Medulla oblongata (tissue), 1 donor: ENCODE results near the gene BRIP1.
"Not testable (repeated sequence)": the region's sequence is repeated elsewhere in the genome, so short reads cannot be mapped to it uniquely, and the experiment has no call there.

ENCODE experiments used
- DNase-seq: peaks from one replicate; pipeline ENCODE4 v3.0.0-alpha.2; 2015; ENCODE audit errors: extremely low spot score

The BRIP1 gene

DNA sequence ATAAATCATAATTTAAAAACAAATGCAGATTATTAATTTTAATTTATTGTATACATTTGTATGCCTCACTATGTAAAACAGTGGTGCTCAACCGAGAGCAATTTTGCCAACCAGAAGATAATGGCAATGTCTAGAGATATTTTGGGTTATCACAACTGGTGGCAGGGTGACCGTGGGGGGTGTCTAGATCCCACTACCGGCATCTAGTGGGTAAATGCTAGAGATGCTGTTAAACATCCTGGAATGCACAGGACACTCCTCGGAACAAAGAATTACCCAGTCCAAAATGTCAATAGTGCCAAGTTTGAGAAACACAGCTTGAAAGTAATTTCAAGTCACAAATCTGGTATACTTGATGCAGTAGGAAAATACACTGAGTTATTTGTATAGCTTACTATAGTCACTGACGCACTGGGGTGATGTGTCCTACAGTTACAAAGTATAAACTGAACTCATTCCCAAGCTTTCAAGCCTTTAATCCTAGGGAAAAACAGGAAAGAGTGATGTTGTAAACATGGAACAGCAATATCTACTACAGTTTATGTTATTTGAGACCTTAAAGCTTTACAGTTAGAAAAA, 133.5 kb downstream of the BRIP1 start:
- DNase-seq: no peak

DNA sequence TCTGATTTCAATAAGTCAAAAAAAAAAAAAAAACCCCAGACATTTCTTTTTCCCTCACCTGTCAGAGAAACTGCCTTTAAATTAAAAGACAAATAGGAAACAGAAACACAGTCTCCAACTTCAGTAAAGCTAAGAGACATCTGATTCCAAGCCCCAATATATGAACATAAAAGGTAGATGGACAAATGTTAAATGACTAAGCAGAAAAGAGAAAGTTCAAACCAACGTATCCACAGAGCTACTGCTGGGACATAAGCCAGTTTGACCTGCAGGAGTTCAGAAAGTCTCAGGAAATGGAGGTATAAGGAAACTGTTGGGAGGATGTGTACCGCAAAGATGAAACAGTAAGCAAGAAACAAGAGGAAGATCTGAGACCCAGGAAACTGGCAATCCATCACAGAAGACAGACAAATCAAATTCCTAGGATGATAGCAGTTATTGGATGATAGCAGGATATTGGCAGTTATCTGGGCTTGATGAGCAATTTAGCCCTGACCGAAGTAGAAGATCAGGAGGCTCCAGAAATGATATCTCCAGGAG, 135.0 kb downstream of the BRIP1 start:
- no peak for DNase-seq

DNA sequence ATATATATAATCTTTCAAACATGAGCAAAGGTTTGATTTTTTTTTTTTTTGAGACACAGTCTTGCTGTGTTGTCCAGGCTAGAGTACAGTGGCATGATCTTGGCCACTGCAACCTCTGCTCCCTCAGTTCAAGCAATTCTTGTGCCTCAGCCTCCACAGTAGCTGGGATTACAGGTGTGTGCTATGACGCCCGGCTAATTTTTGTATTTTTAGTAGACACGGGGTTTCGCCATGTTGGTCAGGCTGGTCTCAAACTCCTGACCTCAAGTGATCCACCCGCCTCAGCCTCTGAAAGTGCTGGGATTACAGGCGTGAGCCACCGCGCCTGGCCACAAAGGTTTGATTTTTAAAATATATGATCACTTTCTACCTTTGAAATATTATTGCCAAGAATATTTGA, 135.5 kb downstream of the BRIP1 start:
- DNase-seq: not testable (repeated sequence)

DNA sequence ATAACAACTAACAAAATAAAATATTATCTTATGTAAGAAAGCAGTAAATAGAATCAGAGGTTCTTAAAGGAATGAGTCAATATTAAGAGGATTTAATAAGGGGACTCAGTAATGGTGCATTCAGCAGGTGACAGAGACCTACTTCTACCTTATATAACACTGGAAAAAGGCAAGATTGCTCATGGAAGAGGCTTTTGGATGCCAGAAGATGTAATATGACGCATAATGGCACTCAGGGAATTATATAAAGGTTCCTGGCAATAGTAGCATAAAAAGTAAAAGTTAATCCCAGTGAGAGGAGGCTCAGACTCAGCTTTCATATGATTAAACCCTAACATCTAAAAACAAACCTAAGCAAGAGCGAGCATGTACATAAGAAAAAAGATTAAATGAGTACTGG, 136.4 kb downstream of the BRIP1 start:
- DNase-seq: no peak

DNA sequence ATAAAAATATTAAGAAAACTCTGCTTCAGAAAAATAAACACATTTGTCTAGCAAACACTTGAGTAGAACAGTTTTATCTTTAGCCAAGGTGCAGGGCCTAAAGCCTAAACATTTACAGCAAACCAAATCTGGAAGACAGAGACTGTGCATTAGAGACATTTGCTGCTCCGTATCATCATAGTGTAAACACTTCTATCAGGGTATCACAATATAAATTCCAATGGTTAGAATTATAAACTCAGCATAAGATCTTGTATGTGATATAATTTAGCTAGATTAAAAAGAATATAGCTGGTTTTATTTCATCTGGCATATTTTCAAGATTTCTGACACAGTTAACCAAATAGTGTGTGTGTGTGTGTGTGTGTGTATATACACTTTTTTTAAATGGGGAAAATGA, 138.6 kb downstream of the BRIP1 start:
- no peak for DNase-seq

DNA sequence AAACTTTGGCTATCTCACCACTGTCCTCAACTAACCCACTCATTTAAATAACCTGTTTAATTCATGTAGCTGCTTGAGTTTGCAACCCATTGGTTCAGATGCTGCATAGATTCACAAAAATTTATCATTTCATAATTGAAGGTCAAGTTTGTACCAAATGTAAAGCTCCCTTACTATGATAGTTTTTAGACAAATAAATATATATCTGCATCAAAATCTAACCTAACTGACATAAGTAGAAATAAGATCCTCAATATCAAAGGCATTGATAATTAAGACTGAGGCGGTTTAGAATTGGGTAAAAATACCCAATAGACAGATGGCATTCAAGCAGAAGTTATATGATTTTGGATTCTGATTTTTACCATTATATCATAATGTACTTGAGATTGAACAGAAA, 139.4 kb downstream of the BRIP1 start:
- DNase-seq: no peak

DNA sequence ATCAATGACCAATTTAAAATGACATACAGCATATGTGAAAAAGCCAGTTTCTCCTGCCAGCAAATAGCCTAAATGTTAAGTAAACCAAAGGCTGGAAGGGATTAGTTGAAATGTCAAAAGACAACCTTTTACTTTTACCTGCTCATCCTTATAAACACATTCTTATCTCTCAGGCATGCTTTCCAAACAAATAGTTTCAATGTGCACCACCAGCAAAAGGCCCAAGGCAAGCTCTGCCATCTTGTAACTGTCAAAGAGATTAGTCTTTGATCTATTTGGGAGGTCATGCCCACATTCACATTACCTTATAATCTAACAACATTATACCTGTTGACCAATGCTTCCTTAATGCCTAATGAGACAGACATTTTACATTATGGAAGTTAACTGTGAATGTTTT, 140.1 kb downstream of the BRIP1 start:
- no peak for DNase-seq

DNA sequence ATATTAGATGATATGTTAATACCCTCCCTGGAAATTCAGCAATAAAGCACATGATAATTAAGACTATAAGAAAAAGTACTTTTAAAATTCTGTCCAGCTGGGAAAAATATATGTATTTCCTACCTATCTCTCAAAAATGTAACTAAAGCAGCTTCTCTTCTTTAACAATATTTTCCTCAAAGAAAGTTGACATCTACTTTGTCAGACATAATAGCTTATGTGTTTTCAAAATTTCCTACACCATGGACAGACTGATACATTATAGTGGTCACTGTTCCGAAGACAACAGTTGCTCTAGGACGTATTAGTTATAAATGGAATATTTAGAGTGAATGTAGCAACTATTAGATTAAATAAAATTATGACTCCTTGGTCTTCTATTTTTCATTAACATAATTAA, 140.9 kb downstream of the BRIP1 start:
- DNase-seq: no peak

DNA sequence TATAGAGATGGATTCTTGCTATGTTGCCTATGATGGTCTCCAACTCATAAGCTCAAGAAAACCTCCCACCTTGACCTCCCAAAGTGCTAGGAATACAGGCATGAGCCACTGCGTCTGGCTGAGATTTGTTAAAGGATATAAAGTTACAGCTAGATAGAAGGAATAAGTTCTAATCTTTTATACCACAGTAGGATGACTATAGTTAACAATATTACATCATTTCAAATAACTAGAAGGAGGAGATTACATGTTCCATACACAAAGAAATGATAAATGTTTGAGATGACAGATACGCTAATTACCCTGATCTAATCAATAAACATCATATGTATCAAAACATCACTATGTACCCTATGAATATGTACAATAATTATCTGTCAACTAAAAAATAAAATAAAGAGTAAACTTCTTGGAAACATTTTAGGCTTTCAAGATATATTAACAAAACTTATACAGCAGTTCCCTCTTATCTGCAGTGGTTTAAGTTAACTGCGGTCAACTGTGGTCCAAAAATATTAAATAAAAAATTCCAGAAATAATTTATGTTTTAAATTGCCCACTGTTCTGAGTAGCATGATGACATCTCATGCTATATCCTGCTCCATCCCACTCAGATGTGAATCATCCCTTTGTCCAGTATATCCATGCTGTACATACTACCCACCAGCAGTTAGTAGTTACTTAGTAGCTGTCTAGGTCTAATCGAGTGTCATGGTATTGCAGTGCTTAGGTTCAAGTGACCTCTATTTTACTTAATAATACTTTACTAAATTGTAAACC, 143.1 kb downstream of the BRIP1 start:
- no peak for DNase-seq

DNA sequence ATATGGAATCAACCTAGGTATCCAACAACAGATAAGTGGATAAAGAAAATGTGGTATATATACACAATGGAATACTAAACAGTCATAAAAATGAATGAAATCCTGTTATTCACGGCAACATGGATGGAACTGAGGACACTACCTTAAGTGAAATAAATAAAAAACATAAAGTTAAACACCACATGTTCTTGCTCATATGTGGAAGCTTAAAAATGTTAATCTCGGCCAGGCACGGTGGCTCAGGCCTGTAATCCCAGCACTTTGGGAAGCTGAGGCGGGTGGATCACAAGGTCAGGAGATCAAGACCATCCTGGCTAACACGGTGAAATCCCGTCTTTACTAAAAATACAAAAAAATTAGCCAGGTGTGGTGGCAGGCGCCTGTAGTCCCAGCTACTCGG, 144.1 kb downstream of the BRIP1 start:
- DNase-seq: not testable (repeated sequence)

DNA sequence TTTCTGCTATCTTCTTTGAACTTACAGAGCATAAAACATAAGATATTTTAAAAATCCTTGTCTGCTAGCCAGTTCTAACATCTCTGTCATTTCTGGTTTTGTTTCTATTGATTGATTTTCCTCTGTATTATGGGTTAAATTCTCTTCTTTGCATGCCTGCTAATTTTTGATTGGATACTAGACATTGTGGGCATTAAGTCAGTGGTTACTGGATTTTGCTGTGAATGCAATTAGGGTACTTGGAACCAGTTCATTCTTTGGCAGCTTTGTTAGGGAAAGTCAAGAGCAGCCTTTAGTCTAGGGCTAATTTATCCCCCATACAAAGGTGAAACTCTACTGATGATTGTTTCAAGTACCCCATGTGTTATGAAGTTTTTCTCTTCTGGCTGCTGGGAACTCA, 145.3 kb downstream of the BRIP1 start:
- DNase-seq: no peak

DNA sequence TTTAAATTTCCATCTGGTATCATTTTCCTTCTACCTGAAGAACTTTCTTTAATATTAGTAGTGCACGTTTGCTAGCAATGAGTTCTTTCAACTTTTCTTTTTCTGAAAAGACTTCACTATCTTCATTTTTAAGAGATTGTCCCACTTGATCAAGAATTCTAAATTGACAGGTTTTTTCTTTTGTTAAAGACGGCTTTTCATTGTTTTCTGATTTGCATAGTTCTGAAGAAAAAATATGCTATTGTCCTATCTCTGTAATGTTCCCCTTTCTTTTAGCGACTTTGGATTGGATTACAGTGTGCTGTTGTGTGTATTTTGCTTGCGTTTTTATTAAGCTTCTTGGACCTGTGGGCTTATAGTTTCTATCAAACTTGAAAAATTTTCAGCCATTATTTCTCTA, 146.0 kb downstream of the BRIP1 start:
- DNase-seq: no peak

DNA sequence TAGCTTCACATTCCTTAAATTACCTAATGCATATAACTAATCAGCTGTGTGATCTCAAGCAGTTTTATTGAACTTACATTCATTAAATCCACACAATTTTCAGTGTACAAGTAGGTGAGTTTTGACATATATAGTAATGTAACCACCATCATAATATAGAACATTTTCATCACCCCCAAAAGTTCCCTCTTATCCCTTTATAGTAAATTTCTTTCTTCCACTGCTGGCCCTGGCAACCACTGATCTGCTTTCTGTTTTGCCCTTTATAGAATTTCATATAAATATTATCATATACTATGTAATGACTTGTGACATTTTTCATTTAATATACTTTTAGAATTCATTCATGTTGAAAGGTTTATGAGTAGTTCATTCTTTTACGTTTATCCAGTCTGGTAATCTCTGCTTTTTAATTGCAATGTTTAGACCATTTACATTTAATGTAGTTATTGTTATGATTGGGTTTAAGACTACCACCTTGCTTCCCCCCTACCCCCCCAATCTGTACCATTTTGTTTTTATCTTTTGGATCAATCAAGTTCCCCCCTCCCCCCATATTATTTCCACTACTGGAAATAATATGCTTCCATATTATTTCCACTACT, 147.0 kb downstream of the BRIP1 start:
- DNase-seq: no peak

DNA sequence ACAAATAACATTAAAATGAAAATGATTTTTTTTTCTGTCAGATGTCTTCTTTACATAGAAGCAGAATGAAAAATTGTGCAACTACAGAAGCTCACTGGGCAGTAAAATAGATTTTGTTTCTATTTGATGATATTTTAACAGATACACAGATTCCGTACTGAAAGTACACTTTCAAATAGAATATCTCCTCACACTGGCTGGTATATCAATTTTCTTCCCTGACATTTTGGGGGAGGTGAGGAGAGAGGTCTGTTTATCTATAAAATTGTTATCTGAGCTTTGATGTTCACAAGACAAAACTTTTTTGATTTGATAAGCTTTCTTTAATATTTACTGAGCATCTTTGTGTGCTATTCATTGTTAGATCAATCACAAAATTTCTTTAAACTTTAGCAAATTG, 148.0 kb downstream of the BRIP1 start:
- no peak for DNase-seq

DNA sequence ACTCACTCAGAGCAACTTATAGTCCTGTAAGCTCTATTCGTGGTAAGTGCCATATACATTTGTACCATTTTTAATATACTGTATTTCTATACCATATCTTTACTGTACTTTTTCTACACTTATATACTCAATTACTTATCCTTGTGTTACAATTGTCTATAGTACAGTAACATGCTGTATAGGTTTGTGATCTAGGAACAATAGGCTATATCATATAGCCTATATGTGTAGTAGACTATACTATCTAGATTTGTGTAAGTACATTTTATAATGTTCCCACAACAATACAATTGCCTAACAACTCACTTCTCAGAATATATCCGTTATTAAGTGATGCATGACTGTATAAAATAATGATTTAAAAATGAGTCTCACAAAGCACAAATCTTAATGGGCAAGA, 149.0 kb downstream of the BRIP1 start:
- DNase-seq: no peak

DNA sequence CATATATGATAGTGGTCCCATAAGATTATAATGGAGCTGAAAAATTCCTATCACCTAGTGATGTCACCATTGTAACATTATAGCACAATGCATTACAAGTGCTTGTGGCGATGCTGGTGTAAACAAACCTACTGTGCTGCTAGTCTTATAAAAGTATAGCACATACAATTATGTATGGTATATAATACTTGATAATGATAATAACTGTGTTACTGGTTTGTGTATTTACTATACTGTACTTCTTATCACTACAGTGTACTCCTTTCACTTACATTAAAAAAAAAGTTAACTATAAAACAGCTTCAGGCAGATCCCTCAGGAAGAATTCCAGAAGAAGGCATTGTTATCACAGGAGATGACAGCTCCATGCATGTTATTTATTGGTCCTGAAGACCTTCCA, 150.3 kb downstream of the BRIP1 start:
- DNase-seq: no peak

DNA sequence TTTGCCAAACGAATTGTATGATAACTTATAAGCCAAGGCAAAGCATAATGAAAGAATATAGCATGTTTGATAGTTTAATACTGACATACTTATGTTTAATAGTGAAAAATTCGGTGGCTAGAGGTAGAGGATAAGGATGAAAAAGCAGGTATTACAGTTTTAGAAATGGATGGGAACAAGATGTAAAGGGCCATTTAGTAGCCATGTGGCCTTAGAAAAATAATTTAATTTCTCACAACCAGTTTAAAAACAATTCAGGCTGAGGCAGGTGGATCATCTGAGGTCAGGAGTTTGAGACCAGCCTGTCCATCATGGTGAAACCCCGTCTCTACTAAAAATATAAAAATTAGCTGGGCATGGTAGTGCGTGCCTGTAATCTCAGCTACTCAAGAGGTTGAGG, 152.8 kb downstream of the BRIP1 start:
- no peak for DNase-seq

DNA sequence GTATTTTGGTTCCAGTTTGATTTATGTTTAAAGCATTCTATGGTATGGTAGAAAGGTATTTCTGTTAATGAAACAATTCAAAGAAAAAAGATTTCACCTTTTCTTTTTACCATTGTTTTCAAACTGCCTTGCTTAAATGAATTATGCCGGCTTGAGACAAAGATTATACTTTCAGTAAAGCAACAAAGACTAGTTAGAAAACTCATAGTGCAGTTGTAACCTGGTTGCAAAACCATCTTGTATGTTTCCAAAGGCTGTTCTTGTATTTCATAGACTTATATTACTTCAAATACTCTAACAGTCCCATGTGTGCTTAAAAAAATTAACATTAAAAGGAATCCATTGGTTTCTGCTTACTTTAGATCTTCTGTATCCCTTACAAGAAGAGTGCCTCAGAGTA, 153.8 kb downstream of the BRIP1 start:
- no peak for DNase-seq

DNA sequence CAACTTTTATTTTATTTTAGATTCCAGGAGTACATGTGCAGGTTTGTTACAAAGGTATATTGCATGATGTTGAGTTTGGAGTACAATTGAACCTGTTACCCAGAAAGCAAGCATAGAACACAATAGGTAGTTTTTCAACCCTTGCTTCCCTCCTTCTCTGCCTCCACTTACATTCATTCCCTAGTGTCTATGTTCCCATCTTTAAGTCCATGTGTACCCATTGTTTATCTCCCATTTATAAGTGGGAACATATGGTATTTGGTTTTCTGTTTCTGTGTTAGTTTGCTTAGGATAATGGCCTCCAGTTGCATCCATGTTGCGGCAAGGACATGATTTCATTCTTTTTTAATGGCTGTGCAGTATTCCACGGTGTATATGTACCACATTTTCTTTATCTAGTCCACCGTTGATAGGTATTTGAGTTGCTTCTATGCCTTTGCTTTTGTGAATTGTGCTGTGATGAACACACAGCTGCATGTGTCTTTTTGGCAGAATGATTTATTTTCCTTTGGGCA, 158.3 kb downstream of the BRIP1 start:
- no peak for DNase-seq

DNA sequence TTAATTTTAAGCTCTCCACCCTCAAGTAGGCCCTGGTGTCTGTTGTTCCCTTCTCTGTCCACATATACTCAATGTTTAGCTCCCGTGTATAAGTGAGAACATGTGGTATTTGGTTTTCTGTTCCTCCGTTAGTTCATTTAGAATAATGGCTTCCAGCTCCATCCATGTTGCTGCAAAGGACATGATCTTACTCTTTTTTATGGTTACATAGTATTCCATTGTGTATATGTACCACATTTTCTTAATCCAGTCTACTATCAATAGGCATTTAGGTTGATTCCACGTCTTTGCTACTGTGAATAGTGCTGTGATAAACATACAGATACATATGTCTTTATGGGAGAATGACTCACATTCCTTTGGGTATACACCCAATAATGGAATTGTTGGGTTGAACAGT, 160.9 kb downstream of the BRIP1 start:
- DNase-seq: no peak

DNA sequence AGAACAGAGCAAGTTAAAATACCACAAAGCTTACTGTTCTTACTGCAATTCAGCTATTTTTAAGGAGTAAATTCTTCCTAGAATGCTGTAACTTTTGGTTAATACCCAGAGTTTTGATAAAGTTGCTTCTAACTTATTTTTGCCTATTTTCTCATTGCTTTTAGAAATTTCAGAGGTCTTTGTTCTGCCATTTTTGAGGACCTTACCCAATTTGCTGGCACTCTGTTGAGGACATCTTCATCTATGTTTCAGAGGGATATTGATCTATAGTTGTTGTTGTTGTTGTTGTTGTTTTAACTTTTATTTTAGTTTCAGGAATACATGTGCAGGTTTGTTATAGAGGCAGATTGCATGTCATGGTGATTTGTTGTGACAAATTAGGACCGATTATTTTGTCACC, 161.3 kb downstream of the BRIP1 start:
- DNase-seq: no peak

DNA sequence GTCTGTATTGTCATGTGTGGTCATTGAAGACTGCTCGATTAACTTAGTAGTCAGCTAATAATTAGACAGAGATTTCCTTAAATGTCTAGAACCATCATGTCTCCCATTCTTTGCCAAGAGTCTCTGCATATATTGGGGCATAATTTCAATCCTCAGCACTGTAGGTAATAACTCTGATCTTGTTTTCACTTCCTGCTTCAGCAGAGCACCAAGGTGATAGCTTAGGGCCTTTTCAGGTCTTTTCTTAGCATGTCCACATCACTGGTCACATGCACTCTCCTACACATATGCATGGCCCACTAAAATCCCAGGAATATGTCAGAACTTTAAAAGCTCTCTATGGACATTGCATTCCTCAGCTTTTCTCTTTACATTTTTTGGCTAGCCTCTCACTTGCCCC, 162.0 kb downstream of the BRIP1 start:
- no peak for DNase-seq

DNA sequence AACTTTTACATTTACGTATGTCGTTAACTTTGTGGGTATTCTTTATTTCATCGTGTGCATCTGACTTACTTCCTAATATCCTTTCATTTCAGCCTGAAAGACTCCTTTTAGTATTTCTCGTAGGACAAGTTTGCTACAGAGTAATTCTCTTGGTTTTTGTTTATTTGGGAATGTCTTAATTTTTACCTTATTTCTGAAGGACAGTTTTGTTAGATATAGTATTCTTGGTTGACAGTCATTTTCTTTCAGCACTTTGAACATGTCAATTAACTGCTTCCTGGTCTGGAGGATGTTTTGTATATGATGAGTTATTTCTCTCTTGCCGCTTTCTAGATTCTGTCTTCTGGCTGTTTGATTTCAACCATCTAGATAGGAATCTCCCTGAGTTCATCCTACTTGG, 163.1 kb downstream of the BRIP1 start:
- DNase-seq: no peak
